Stimulated activated CD4-positive, alpha-beta T cell treated with anti-CD3 and anti-CD28 coated beads, Interleukin-4, amount 100 ng/mL, for 24 hours (primary cell): ENCODE data around the gene GJA3.

ENCODE experiments used
- DNase-seq: peaks from one replicate; pipeline ENCODE4 v3.0.0-alpha.2; 2020

The GJA3 gene

DNA sequence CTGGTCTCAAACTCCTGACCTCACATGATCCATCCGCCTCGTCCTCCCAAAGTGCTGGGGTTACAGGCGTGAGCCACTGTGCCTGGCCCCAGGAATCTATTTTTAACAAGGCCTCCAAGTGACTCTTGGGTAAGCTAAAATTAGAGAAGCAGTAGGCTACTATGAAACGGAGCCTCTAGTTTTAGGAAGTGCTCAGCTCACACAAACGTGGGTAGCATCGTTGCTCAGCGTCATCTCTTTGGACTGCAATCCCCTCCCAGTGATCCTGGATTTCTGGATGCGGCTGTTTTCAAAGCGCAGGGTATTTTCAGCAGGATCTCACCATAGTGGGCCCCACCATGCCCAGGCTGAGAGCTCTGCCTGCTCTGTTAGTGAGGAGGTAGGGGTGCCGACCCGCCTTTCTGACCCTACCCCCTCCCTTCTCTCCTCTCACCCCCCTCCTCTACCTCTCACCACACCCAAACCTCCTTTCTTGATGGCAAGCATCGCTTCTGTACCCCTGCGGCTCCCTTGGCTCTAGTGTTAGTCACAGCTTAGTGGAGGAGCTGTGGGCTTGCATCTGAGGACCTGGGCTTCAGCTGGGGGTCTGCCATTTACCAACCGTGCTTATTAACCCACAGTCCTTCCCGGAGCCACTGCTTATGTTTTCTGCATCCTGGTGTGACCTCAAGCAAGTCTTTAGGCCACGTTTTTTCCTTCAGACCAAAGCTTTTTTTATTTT, 34.2 kb downstream of the GJA3 start:
- no peak for DNase-seq

DNA sequence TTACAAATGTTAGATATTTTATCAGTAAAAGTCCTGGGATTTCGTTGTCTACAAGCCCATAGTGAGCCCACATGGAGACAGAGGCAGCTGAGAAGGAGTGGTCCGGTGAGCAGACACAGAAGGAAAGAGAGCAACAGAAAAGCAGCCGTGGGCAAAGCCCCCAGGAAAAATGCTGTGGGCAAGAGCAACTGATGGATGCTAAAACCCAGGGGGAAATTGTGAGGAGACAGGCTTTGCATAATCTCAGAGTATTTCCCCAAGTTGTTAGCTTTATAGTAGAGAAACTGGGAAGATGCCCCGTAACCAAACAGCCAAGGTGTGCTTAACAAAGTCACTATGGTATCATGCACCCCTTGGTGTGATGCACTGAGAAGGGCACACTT, 35.1 kb downstream of the GJA3 start:
- no peak for DNase-seq

DNA sequence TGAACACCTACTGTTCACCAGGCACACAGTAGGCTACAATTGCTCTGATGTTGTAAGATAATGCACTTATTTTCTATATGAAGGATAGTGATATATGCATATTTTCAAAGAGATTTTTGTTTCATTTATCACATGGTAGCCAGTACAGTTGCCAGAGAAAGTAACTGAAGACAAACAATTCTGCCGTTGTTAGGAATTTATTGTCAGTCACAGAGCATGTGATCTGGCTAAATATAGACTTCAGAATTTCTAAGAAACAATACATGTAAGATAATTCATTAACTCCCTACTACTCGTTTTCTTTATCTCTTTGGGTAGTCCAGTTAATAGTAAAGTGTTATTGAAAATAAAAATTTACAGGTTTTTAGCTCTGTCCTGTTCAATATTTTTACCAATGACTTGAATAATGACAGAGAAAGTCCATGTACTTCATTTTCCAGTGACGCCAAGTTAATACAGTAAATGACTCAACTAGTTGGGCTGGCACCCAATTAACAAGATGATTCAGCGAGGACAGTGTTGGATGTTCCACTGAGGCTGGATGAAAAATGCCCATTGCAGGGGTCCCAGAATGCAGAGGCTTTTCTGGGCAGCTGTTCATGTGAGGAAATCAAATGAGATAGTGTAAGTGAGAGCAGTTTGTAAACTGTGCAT, 35.6 kb downstream of the GJA3 start:
- no peak for DNase-seq

DNA sequence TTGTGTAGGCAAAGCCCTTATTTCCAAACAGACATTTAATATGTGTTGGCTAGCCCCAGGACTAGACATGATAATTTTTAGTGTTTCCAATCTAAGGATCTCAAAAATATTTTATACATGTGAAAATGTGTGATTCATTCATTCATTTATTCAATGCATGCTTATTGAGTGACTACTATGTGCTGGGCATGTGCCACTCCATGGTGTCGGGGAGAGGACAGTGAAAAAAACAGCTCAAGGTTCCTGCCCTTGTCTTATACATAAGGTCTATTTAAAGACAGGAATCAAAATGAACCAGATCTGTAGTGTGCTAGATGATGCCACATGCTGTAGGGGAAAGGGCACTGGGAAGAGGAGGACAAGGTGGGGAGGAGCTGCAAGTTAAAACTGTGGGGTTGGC, 36.5 kb downstream of the GJA3 start:
- DNase-seq = no peak

DNA sequence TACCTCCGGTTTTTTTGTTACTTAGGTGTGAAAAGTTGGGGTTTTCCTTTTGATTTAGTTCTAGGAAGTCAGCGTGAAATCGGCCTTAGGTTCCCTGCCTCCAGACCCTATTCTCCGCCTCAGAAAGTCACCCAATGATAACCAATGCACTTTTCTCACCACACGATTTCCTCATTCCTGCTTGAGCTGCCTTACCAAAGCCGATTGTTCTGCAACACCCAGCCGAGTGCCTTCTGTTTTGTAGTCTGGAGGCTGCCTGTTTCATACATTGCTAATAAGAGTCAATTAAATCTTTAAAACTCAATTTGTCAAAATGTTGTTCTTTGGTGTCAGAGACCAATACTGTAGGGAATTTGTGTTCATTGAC, 39.7 kb downstream of the GJA3 start:
- no peak for DNase-seq

DNA sequence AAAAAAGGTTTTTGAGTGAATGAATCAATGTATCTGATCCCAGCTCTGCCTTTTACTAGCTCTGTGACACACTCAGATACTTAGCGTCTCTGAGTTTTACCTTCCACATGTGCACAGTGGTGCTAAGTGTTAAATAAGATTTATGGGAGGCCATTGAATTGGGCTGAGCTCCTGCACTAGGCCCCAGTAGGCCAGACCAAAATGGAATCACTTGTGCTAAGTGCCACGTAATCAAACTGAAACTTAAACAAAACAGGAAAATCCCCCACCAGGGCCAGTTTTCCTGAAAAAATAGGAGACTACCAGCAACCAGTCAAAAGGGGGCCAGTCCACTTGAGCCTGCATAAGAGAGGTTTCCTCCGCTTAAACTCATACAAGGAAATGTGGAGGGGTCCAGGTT, 40.9 kb downstream of the GJA3 start:
- no peak for DNase-seq

DNA sequence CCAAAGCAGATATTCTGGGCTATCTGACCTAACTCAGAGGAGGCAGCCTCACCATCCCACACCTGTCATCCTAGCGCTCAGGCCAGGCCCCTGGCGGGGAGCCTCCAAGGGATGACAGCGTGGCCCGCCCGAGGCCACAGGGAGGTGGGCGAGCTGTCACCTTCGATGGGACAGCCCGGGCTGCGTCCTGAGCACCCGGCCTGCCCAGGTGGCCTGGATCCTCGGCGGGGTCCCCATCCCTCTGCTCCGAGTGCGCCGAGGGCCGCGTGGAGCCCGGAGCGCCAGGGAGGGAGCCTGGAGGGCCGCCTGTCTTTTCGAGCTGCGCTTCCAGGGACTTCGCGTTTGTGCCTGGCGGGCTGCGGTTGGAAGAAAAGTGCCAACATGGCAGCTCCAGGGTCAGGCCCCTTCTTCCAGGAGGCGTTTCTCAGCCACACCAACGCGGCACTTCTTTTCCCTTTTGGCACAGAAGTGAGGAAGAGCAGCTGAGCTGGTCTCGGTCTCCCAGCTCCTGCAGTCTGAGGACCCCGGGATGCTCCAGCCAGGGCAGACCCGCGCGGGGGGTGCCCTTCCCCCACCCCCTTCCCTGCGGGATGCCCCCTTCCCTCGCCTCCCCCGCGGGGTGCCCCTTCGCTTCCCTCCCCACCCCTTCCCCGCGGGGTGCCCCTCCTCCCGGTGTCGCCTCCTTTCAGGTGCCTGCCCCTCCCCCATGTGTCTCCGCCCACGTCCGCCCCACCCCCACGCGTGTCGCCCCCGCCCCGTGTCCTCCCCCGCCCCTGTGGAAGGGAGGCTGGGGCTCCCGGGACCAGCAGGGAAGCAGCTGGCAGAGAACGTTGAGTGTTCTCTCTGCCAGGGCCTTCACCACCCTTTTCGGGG, 42.3 kb downstream of the GJA3 start:
- peak; percentile 7 for DNase-seq

DNA sequence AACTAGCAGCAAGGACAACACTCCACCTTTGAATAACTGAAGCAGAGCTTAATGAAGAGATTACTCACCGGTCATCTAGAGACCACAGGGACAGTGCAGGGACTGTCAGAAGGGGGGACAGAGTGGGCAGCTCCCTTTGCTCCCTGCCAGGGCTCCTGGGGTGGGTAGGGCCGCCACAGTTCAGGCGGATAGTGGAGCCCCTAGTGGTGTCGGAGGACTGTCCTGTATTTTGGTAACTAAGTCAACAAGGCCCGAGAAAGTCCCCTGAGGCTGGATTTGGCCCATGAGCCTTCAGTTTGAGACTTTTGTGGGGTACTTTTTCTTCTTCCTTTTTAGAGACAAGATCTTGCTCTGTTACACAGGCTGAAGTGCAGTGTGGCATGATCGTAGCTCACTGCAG, 44.6 kb downstream of the GJA3 start:
- no peak for DNase-seq

DNA sequence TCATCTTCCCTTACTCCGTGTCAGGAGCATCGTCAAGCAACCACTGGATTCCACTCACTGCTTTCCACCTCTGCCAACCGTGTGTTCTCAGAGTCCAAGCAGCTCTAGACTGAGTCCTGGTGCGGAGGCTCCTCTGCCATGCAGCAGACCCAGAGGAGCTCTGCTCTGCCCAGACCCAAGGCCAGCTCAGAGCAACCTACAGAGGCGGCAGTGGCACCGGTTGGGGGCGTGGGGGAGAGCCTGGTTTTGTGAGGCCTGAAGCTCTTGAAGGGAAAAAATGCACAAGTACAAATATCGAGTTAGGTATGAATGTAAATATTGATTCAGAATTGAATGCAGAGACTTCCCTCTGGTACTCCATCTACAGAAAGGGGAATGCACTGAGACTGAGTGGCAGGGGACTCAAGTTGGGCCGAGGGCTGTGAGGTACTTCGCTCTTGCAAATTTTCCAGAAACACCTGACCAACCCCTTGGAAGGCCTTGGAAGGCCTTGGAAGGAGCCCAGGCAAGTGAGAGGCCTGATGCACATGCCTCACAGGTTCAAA, 46.7 kb downstream of the GJA3 start:
- DNase-seq = no peak

DNA sequence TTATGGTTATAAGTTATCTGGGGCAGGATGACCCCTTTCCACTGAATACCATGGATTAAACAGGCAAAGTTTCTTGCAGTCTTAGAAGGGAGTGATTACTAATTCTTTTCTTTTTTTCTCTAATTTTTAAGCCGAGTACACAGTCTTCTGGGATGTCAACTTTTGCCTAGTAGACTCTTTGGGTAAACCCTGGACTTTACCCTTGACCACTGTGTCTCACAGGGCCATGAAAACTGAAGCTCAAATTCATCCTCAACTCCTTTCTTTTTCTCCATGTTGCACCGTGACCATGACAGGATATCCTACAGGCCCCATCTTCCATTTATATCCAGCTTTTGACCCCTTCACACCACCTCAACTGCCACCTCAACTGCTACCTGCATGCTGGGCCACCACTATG, 51.8 kb downstream of the GJA3 start:
- no peak for DNase-seq

DNA sequence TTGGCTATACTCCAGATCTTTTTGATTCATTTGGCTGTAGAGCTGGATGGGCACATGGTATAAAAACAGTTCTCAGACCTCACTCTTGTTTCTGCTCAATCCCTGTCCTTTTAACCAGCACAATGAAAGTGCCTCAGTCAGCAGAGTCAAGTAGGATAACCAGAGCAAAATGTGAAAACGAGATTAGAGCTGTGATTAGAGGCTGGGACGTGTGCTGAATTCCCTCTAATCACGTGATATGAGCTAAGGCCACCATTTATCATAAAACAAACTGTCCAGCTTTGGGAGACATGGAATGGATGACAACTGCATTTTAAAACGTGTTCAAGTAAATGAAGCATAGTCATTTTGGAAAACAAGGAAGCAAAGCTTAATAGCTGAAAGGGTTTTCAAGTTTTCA, 54.1 kb downstream of the GJA3 start:
- DNase-seq = no peak

DNA sequence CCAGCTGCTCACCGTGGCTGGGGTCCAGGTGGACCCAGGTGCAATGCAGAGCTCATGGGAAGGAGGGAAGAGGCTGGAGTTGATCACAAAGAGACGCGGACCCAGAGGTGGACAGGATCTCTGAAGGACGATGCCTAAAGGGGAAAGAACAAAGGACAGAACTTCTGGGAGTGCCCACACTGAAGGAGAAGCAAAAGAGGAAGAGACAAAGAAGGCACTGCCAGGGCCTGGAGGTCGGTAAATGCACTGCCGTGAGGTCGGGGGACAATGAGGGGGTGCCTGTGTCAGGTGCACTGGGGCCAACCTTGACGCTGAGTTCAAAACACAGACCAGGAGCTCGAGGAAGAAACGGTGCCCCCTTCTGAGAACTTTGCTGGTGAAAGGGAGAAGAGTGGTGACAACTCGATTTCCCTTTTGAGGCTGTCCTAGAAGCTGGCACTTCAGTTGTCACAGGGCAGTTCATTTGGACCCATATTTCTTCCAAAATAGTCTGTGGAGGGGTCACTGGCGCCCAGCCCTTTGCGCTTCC, 55.6 kb downstream of the GJA3 start:
- no peak for DNase-seq

DNA sequence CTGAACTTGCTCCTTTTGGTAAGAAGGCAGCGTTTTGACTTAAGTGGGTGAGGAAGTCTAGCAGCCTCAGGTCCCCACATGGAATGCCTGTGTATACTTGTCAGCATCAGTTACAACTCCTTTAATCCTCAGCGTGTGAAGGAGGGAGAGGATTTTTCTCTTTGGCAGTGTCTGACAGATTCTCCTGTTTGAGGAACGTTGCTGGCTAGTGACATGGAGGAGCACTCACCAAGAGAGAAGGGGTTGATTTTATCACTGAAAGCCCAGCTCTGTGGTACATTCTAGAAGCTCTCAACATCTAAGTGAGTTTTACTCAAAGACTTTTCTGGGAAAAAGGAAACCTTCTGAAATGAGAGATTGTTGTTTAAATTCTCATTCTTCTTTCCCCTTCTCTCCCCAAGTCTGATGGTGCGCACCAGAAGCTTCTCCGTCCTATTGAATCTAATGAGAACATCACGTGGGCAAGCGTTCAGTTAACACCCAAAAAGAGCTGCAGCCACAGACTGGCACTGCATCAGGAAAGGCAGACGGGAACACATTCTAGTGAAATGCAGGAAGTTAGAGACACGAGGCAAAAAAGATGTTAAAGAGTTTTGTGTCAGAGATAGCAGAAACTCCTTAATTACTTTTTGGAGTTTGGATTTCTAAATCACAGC, 58.2 kb downstream of the GJA3 start:
- no peak for DNase-seq

DNA sequence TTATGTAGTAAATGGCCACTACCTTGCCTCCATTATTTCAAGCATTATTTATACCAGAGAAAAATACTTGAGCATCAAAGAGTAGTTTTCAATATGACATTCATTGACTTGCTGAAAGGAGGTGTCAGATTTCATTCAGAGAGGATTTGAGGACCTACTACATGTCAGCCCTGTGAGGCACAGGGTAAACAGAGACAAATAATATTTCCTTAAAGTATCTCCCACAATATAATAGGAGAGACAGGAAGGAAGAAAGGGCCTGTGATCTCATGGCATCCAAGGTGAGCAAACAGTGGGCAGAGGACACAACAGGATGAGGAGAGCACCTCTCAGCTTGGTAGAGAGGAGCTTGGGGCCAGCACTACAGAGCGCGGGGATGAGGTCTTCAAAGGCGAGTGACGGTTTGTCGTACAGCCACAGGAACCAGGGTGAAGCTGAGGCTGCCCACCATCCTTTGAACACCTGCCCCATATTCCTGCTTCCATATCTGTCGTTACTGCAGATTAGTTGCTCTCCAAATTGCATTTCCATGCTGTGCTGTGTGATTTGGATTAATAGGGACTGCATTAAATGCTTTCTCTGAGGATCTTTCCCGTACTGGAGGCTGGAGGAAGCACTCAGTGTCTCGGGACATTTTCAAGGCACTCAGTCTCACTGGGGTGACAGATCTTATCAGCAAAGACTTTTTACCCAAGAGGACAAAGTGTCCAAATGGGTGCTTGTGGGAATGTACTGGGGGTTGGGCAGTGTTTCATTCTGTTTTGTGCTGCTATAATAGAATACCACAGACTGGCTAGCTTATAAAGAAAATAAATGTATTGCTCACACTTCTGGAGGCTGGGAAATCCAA, 59.2 kb downstream of the GJA3 start:
- no peak for DNase-seq

DNA sequence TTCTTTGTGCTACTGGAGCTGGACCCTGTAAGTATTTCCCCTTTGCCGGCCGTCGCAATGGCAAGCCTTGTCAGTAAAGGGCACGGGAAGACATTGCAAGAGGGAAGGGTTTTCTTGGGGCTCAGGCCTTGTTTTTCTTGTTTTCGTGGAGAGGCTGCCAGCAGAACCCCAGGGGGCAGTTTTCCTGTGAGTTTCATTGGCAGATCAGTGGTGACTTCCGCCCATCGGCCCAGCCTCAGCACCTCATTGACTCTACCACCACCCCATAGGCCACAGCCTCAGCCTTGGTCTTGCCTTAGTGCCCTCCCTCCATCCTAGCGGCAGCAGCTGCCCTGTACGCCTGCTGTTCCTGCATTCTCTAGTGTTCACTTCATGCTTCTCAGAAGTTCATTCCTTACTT, 61.5 kb downstream of the GJA3 start:
- DNase-seq = no peak

DNA sequence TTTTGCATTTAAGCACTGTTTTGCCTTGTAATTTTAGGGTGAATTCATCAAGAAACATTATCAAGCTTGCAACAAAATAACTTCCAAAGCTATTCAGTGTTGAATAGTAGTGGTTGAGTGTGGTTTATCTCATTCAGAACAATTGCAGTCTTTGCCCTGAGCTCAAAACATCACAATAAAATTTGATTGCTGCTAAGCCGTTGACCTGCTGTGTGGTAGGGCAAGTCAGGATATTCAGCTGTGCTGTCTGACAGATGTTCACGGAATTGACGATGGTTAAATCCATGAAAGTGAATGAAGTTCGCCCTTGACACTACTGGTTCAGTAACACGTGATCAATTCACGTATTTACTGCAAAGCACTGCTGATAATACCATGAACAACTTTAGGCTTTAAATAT, 66.9 kb downstream of the GJA3 start:
- no peak for DNase-seq

DNA sequence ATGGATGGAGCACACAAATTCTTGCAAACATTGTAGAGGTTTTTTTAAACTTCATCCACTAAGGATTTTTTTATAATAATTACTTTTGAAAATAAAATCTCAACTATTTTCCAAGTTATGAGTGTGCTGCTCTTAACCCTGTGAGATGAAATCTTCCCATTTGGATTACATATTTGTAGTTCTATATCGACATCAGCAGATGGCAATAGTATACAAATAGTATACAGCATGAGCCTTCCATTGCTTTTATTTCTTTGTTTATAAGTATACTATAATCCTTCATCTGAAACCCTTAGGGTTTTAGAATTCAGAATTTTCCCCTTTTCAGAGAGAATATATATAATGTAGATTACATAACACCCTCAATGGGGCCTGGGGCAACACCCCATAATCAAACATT, 70.5 kb downstream of the GJA3 start:
- DNase-seq = no peak
